ENCODE measurements around the gene SKI. TPM values are rescaled to one million over a fixed set of nuclear protein-coding genes. Genes with fewer than 3 reads are reported as not detected.

SKI gene
- 100 to 1,000 TPM; 104 to 111 TPM for total RNA-seq
- long read RNA-seq, donor 1, full-length matches to known transcripts, result 1 of 20 reads
- long read RNA-seq, donor 1, partial matches to known transcripts, result 3 of 20 reads
- long read RNA-seq, donor 1, other reads (novel, unspliced or antisense), result 16 of 20 reads
- long read RNA-seq, donor 2, partial matches to known transcripts, result 1 of 18 reads
- long read RNA-seq, donor 2, other reads (novel, unspliced or antisense), result 17 of 18 reads

DNA sequence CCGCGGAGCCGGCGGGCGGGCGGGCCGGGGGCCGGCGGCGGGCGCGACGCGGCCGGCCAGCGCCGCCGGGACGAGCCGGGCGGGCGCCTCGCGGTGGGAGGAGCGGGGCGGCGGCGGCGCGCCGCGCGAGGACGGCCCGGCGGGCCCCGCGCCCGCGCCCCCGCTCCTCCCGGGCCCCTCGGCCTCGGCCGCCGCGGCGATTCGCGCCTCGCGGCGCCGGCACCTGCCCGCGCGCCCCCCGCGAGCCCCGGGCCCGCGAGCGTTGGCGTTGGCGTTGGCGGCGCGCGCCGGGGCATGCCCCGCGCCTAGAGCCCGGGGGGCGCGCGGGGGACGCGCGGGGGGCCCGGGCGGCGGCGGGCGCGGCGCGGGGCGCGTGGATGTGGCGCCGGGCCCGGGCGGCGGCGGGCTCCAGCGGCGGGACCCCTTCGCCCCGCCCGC is at the start of gene SKI:
TSS of gene SKI (plus strand) at position 163 of the 438 bp plus-strand sequence. CDS start 448 bp downstream, outside the sequence.
- DNase-seq (ENCODE audit: low spot score), result no peak
- intact Hi-C loops (cut with DNase I), result no loop called here

DNA sequence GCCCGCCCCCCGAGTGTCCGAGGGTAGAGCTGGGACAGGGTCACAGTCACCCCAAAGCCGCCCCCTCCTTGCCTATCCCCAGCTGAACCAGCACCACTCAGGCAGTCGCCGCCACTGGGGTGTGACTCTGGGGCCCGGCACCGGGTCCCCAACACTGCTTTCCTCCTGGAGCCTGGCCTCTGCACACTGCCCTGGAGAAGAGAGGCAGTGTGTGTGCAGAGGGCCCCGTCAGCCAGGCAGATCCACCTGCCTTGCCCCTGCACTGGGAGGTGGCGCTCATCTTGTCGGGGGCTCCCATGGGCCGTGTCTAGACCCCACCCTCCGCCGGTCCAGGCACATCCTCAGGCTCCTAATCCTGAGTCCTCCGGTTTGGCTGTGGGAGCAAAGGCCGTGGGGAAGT is 49.2 kb upstream of the SKI start:
- intact Hi-C loops (cut with DNase I), result loop anchor here in 1 of 2 donors (10.0 kb wide), 1 partner anchor 214 kb away; no protein-coding TSS in a partner anchor
- no peak for DNase-seq (ENCODE audit: low spot score)

DNA sequence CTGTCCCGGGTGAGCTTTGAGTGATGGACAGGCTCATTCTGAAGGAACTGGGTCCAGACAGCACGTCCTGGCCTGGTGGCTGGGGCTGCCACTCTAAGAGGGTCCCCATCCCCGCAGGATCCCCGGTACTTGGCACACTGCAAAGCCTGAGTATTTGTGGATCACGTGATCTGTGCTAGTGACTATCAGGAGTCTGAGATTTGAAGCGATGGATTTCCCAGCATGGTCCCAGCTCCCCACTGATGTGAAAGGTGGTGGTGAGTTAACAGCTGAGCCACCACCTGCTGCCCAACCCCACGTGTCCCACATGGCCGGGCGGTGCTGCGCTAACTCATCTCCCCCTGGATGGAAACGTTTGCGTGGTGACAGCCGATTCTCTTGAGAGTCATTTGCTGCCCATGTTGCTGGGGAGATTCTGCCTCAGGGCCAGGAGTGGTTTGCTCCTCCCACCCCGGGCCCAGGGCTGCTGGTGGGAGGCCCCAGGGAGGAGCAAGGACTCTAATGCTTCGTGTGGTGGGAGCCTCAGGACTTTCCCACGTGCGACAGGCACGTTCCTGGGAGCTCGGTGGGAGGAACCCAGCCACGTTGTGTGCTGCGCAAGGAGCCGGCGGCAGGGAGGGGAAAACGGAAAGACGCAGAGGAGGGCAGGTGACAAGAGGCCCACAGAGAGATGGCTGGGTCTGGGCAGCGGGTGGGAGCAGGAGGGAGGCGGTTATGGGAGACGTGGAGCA is 48.7 kb upstream of the SKI start:
- intact Hi-C loops (cut with DNase I), result loop anchor here in 1 of 2 donors (10.0 kb wide), 1 partner anchor 215 kb away; no protein-coding TSS in a partner anchor
- no peak for DNase-seq (ENCODE audit: low spot score)

DNA sequence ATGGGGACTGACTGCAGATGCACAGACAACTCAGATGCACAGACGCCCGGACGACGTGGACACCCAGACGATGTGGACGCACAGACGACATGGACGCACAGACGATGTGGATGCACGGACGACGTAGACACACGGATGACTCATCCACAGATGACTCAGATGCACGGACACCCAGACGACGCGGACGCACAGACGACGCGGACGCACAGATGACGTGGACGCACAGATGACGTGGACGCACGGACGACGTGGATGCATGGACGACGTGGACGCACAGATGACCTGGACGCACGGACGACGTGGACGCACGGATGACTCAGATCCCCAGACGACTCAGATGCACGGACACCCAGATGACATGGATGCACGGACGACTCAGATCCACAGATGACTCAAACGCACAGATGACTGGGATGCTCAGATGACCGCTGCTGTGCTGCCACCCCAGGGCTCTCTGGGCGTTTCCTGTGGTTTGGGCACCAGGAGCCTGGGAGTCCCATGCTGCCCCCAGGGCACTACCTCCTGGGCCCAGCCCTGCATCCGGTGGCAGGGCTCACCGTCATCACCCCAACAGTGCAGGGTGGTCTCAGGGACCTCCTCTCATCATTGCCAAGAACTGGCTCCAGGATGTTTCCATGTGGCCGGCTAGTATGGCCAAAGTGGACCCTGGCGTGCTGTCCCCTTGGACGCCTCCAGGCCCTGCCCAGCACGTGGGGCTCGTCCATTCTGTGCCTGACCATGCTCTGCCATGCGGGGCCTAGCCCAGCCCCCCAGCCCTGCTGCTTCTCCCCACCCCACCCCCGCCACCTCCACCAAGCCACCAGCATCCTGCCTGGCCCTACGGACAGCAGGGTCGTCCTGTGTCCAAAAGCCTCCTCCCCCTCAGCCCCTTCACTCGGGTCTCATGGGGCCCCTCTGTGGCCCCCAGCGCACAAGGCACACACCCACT is 47.5 kb upstream of the SKI start:
- intact Hi-C loops (cut with DNase I), result no loop called here
- no peak for DNase-seq (ENCODE audit: low spot score)

DNA sequence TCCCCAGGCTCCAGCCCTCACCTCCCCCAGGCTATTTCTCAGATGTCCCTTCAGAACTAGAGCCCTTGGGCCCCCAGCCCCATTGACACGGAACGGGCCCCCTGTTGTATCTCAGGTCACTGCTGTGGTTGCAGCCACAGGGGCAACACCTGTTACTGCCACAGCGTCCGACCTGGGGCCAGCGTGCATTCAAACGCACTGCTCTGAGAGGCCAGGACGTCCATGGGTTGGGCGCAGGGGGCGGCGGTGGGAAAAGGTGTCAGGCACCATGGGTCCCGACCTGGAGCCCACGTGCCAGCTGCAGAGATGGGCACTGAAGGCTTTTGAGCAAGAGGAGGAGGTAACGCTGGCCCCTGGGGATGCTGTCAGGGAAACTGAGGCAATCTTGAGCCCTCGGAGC is 46.8 kb upstream of the SKI start:
- no peak for DNase-seq (ENCODE audit: low spot score)
- intact Hi-C loops (cut with DNase I), result no loop called here

DNA sequence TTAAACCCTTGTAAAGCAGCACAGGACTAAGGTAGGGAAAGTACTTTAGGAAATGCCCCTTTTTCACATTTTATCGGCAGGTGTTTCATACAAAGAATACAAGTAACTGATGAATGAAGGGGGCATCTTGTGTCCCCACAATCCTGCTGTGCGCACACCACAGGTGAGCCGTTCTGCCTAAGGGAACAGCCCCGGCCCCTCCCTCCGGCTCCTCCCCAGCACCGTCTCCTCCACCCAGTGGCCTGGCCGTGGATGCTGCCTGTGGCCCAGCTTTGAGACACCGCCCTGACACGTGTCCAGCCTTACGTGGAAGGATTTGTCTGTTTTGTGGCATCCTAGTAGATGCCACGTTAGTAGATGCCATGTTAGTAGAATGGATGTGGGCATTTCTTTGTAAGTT is 46.4 kb upstream of the SKI start:
- intact Hi-C loops (cut with DNase I), result no loop called here
- DNase-seq (ENCODE audit: low spot score), result no peak

DNA sequence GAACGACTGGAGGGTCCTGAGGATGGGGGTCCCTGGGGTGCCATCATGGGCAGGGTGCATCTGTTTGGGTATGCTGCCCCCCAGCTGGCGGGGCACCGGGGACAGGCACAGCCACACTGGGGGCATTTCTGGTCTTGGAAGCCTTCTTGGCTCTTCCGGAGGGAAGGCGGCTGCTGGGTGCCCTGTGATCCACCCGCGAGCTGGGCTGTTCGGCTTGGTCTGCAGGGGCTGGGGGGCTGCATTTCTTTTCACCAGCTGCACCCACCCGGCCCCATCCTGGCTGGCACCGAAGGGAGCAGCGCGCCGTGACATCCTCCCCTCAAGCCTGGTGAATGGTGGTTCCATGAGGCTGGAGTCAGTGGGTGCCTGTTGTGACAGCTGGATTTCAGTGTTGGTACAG is 45.7 kb upstream of the SKI start:
- intact Hi-C loops (cut with DNase I), result no loop called here

DNA sequence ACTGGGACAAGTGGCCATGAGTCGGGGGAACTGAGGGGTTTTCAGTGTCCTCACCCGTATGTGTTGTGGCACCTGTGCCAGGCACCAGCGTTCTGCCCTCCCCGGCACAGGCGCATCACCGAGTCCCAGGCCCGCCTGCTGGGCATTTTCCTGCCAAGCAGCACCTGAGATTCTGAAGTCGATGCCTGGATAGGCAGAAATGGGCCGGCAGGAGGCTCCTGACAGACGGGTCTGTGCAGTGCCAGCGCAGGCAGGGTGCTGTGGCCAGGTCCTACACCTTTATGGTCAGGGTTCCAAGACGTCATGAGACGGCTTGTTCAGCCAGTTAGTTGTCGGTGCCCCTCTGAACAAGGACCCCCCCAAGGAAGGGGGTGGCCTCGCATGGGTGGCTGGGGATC is 44.2 kb upstream of the SKI start:
- DNase-seq (ENCODE audit: low spot score), result no peak
- intact Hi-C loops (cut with DNase I), result no loop called here

More for the DNA sequence above, 45.7 kb upstream of the SKI start:
- no peak for DNase-seq (ENCODE audit: low spot score)

DNA sequence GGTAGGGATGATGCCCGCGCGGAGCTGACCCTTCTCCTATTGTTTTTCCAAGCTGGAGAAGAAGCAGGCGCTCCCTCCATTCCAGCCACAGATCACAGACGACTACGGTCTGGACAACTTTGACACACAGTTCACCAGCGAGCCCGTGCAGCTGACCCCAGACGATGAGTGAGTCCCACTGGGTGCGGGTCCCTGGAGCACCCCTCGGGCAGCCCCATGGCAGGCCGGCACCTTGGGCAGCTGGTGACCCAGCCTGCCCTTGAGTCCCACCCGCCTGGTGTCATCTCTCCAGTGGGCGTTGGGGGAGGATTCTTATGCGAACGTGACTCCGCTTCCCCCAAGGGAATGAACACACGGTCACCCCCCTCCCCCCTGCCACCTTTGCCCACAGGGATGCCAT is 43.6 kb upstream of the SKI start:
- no peak for DNase-seq (ENCODE audit: low spot score)
- intact Hi-C loops (cut with DNase I), result no loop called here

DNA sequence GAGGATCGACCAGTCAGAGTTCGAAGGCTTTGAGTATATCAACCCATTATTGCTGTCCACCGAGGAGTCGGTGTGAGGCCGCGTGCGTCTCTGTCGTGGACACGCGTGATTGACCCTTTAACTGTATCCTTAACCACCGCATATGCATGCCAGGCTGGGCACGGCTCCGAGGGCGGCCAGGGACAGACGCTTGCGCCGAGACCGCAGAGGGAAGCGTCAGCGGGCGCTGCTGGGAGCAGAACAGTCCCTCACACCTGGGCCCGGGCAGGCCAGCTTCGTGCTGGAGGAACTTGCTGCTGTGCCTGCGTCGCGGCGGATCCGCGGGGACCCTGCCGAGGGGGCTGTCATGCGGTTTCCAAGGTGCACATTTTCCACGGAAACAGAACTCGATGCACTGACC is 43.2 kb upstream of the SKI start:
- intact Hi-C loops (cut with DNase I), result no loop called here
- DNase-seq (ENCODE audit: low spot score), result no peak

DNA sequence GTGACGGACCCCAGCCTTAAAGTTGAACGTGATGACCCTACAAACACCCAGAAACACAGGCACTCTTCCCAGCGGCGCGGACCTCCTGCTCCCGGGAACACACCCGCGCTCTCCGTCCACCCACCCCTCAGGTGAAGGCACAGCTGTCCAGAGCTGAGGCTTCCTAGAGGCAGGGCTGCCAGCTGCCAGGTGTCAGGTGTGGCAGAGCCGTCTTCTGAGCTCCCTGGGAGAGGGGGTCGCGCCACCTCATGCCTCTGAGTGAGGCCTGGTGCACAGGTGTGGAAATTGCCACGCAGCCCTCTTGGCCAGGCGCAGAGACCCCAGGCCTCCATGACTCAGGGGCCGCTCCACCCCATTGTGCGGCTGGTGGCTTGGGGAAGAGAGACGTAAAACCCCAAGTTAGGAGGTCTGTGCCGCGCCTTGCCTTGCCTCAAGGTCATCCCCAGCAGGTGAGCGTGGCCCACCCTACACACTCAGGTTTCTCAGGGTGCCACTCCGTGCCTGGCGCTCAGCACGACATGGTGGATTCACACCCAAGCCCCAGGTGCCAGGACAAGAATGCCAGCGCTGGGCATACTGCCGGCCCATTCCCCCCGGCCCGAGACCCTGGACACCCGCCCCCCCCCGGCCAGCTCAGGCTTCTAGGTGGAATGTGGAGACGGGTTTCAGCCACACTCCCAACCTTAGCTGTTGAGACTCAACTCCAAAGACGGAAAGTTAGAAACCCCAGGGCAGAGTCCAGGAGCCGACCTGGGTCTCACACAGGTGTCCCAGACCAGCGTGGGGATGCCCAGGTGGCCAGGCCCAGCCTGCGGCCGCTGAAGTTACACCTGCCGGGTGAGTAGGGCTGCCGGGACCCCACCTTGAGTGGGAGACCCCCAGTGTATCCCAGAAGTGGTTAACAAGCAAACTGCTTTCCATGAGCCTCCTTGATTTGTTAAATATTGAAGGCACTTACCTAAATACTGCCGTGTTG is 42.0 kb upstream of the SKI start:
- intact Hi-C loops (cut with DNase I), result loop anchor here in 1 of 2 donors (1.0 kb wide), 1 partner anchor 20 kb away; no protein-coding TSS in a partner anchor
- DNase-seq (ENCODE audit: low spot score), result no peak

DNA sequence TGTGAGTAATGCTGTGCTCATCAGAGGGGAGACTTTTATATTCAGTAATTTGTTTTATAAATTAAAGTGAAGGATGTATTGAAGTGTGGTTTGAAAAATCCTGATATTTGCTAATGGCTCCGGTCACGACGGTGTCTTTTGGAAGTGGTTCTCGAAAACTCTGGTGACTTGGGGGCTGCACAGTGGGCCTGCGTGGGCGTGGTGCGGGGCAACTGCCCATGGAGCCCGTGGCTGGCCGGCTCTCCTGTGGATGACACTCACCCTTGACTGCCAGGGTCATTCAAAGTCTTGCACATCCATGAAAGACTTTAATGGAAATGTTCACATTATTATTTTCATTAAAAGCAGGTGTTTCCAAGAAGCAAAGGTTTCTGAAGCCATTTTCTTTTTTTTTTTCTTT is 41.2 kb upstream of the SKI start:
- intact Hi-C loops (cut with DNase I), result loop anchor here in 1 of 2 donors (1.0 kb wide), 1 partner anchor 19 kb away; no protein-coding TSS in a partner anchor
- DNase-seq (ENCODE audit: low spot score), result no peak

DNA sequence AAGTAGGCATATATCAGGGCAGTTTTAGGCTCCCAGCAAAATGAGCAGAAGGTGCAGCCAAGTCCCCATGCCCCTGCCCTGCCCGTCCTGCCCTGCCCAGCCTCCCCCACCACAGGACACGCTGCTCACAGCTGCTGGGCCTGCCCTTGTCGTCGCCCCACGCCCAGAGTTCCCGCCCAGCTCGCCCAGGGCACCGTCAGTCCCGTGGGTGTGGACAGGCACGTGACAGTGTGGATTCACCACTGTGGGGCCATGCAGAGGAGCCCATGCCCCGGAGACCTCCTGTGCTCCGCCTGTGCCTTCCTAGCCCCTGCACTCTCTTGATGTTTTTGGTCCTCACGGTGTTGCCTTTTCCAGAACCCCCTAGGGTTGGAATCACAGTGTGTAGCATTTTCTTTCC is 40.5 kb upstream of the SKI start:
- no peak for DNase-seq (ENCODE audit: low spot score)
- intact Hi-C loops (cut with DNase I), result no loop called here

DNA sequence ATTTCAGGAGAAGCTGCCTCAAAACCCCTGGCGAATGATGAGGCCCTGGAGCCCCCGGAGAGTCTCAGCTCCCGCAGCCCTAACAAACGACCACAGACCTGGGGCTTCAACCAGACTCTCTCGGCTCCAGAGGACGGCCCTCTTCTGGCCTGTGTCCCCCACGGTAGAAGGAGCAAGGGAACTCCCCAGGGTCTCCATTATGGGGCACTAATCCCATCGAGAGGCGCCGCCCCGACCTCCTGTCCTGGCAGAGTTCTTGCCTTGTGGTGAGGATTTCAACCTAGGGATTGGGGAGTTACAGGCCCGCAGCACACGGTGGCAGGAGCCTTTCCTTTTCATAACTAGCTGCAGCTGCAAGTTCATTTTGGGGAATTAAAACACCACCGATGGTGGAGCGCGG is 39.8 kb upstream of the SKI start:
- DNase-seq (ENCODE audit: low spot score), result no peak
- intact Hi-C loops (cut with DNase I), result no loop called here

DNA sequence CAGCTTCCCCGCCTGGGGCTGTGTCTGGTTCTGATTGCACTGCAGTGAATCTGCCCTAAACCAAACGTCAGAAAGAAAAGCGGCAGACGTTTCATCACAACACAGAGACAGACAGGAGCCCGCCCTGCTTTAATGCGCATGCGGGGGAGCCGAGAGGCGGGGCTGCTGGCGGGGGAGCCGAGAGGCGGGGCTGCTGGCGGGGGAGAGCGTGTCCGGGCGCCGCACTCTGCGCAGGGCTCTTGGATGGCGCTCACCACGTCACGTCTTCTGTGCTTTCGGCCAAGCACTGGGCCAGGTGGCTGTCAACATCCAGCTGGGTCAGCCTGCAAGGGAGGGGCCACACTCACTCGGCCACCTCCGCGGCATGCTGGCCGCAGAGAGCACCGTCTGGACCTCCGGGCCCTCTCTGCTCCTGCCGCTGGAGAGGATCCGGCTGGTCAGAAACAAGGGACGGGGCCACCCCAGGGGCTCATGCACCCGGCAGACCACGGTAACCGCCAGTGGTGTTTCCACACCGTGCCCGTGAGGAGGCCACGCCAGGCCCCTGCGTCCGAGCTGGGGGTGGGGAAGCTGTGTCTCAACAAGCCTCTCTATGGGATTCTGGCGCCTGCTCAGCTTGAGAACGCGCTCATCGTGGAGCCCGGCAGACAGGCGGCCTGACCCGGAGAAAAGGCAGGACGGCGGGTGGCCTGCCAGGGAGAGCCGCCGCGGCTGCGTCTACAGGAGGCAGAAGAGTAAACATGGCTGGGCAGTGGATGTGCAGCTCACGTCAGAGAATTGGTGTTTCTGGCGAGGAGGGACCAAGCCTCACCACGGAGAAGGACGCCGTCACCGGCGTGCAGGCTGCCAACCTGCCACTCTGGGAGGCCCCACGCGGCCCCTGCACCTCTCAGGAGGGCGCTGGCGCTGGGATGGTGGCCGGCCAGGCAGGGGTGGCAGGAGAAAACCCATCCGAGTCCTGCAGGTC is 38.4 kb upstream of the SKI start:
- DNase-seq (ENCODE audit: low spot score), result peak; percentile 98
- intact Hi-C loops (cut with DNase I), result loop anchor here in 1 of 2 donors (5.0 kb wide), 1 partner anchor 43 kb away; no protein-coding TSS in a partner anchor

DNA sequence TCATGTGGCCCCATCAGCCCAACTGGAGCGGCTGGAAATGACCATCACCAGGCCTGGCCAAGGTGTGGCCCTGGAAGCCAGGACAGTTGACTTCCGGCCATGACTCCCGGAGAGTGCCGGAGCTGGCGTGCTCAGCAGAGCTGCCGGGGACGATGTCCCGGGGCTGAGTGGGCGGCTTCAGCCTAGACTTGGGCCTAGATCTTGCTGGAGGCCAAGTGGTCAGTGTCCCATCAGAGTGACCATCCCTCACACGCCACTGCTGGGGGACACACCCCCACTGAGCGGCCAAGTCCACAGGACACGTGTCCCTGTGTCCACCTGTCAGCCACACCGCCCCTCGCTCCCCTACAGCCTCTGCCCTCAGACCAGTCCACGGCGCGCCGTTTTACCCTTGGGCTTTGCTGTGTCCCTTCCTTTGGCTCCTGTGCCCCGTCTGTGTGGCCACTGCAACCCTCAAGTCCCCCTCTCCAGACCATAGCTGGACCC is 37.6 kb upstream of the SKI start:
- DNase-seq (ENCODE audit: low spot score), result no peak
- intact Hi-C loops (cut with DNase I), result loop anchor here in 1 of 2 donors (5.0 kb wide), 1 partner anchor 42 kb away; no protein-coding TSS in a partner anchor

Measured in posterior vena cava (tissue), 2 donors.